ENCODE results near the gene IQGAP2.
A peak's percentile ranks its signal among the peaks of the same experiment; 100 is the strongest.

IQGAP2 gene

DNA sequence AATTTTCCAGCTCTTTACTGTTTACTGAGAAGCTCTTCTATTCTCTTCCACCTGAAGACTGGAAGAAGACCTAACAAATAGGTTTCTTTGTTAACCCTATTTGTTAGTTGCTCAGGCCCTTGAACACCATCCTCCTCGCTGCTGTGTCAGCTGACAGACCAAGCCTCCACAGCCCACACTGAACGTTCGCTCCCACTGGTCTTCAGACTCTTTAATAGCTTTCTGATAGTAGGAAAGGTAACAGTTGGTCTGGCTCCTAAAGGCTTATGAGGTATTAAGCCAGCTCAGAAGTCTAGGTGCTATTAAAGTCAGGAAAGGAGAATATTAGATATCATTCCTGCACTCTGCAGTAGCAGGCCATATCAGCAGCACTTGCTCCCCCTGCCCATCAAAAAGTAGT is 289.6 kb downstream of the IQGAP2 start:
- no peak for DNase-seq

DNA sequence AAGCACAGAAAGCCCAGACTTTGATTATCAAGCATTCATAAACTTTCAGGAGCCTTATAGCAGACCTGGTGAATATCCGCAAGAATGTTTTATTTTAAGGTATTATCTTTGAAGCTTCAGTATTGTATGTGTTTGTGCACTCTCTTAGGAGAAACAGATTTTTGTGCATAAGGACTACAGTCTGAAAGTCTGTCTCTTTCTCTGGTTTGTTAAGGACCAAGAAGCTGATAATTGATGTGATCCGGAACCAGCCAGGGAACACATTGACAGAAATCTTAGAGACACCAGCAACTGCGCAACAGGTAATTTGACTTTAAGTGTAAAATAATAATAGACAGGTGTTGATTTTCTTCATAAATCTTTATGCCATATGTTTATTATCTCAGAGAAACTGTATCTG is 290.1 kb downstream of the IQGAP2 start:
- DNase-seq = no peak

DNA sequence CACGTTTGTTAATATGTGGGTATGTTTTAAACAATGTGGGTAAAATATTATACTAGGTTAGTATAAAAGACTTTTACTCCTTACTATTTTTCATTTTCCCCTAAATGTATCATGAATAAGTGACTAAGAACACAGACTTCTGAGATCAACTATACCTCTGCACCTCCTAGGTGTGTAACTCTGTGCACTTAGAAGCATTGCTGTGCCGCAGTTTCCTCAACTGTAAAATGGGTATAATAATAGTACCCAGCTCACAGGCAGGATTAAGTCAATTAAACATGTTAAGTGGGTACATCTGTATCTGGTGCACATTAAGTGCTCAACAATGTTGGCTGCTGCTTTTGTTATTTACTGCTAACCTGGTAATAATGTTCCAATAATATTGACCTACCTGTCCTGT is 291.2 kb downstream of the IQGAP2 start:
- no peak for DNase-seq

DNA sequence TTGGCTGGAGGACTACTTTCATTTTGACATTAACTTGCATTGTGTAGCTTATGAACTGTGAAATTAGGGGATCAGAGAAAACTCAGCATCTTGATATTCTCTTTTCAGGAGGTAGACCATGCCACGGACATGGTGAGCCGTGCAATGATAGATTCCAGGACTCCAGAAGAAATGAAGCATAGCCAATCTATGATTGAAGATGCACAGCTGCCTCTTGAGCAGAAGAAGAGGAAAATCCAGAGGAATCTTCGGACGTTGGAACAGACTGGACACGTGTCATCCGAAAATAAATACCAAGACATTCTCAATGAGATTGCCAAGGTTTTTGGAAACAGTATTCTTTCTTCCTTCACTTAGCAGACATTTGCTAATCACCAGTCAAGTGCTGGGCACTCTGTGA is 292.3 kb downstream of the IQGAP2 start:
- DNase-seq = no peak

DNA sequence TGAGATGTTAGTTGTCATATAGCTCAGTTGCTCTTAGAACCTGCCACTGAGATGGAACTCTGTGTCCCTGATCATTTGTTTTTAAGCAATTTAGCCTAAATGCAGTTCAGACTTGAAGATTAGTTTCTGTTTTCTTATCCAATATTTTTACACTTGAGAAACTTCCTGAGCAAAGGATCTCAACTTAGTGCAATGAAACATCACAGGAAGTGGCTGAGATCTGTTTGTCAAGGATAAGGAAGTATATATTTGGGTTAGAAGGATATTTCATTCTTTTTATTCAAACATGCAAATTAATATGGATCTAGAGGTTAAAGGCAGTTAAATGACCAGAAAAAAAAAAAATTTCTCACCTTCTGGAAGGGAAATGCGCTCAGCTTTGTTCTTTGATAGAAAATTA is 293.2 kb downstream of the IQGAP2 start:
- DNase-seq = no peak

DNA sequence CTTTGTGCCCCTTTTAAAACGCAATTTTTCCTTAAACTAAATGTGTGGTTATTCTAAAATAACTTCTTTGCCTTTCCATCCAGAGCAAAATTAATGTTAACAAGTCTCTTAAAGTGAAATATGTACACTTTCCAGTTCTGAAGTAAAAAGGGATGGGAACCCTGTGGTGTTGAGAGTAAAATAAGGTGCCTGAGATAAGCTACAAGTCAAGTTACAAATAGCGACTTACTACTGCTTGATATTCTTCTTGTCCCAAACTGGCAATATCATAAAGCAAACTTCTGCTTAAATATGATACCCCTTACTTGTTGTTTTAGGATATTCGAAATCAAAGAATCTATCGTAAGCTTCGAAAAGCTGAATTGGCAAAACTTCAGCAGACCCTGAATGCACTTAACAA is 294.6 kb downstream of the IQGAP2 start:
- DNase-seq = no peak

DNA sequence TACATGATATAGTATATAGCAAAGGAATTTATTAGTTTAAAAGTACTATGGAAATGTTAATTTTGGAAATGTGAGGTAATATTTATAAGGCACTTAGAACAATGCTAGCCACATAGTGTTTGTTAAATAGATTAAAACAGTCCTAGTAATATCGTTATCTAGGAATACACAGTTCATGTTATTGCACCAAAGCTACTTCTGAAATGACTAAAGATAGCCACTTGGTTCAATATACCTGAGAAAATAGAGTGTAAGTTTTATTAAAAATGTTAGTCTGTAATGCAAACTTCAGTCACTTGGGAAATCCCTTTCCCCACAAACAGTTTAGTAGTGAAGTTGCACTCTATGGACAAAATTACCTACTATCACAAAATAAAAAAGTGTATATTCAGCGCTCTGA is 297.5 kb downstream of the IQGAP2 start:
- DNase-seq = no peak

DNA sequence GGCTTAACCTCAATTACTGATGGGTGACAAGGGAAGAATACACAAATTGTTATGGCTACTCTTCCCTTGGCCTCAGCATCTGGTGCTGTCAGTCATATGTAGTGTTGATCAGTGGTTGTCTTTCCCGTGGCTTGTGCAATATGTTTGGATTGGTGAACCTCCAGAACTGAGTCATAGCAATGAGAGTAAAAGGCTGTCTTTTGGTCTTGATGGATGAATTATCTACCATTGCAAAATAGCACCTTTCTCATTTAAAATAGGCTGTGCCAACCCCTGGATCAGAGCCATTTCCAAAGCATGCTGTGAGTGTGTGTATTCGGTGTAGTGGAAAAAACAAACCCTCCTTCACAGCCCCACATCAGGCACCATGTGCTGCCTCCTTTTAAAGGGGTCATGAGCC is 298.2 kb downstream of the IQGAP2 start:
- no peak for DNase-seq

DNA sequence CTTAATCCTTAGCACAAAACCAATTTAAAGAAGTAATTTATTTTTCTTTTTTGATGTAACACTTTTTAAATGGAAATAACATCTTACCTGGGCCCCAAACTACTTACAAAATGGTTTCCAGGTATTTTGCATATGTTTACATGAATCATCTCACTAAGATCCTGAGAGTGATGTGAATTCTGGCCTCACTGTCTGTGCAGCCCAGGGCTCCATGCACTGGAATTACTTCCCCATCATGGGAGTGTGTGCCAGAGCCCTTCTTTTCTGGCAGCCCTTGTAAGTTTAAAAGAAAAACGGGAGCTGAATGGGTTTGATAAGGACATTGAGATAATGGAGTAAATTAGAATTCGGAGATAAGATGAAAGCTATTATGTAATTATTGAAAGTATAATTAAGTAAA is 300.6 kb downstream of the IQGAP2 start:
- DNase-seq = no peak

DNA sequence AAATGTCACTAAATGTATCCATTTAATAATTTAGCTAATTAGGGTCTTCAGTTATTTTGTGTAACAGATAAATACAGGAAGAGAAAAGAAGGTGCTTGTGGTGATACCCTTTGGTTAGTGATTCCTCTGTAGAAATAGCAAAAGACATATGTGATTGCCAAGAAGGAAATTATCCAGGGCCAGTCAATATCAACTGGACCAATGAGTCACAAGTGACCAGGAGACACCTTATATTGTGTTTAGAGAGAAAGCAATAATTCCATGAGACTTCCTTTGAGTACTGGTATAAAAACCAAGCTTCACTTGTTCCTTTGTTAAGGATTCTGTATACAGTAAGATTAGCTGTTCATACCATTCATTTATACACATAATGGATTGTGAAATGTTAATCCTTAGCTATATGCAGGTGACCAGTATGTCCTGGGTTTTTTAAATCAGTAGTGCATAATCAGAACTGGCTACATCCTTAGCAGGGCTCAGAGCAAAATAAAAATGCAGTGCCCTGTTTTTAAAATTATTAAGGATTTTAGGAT is 301.1 kb downstream of the IQGAP2 start:
- DNase-seq = no peak

DNA sequence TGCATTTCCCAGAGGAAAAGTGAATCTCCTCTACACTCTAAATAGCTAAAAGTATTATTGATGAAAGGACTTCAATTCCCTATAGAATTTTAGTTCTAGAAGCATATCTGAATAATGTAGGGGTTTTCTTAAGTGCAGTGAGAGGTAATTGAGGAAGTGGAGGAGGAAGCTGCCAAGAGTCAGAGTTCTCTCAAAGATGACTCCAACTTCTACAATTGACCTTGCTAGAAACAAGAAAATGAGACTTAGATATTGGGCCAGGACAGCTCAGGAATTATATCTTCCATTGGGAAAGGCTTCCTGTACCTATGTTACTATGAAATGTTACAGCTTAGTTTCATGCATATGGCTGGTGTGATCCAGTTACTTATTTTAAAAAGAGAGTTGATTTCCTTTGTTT is 302.5 kb downstream of the IQGAP2 start:
- DNase-seq = no peak

DNA sequence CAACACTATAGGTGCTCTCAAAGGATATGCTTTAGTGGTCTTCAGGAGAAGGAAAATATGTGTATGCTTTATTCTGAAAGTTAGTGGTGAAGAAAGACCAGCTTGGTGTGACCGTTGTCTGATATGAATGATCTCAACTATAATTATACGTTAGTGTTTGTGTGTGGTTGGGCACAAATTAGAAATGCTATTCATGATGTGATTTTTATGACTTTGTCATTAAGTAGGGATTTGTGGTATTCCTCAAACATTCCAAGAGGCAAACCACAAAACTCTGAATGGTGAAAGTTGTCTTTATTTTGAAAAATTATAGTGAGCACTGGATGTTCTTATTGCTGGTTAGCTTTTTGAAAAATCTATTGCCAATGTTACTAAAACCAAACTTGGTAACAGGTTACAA is 306.7 kb downstream of the IQGAP2 start:
- DNase-seq = no peak

DNA sequence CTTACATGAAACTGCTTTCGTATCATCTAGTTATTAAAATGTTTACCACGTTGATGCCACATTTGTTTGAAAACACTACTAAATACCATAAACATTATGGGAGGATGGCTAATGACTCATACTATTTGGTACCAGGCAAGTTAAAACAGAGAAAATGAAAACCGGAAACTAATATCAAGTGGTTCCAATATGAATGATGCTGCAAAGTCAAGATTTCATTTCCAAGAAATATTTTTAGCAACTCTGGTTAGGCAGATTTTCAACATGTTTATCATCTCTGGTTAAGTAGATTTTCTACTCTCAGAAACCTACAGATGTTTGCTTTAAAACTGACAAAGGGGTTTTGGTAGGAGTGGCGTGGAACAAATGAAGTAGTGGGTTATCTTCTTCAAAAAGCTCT is 307.9 kb downstream of the IQGAP2 start:
- no peak for DNase-seq

DNA sequence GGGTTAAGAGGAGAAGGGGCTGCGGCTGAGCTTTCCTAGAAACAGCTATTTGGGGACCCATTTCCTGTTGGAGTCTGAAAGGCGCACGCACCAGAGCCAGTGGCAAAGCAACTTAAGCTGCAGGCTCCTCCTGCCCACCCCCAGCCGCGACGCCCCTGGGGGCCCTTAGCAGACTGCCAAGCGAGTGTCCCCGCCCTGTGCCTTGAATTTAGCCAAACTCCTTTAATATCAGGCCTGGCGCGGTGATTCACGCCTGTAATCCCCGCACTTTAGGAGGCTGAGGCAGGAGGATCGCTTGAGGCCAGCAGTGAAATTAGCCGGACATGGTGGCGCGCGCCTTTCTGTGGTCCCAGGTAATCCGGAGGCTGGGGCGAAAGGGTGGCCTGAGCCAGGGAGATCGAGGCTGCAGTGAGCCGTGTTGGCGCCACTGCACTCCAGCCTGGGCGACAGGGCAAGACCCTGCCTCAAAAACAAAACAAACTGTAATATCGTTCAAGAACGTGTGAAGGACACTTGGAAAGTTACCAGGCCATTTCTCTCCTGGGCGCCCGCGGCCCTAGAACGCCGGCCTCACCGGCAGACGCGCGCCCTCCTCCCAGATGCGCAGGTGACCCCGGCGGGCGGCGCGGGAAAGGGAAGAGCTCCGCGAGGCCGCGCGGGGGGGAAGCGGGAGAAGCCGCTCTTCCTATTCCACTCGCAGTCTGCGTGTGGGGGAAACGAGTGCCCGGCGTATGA is 311.8 kb downstream of the IQGAP2 start:
- DNase-seq = peak in 1 of 6 experiments; percentile 12

DNA sequence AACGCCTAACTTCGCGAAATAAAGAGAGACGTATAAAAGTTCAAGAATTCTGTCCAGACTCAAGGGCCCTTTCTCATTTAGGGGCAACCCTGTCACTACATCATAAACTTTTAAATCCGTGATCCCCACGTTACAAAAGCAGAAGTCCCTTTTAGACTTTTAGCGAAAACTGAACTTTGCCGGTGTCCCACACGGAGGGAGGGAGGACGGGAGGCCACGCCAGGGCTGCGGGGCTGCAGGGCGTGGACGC is 312.3 kb downstream of the IQGAP2 start:
- DNase-seq = peak in 1 of 6 experiments; percentile 10

DNA sequence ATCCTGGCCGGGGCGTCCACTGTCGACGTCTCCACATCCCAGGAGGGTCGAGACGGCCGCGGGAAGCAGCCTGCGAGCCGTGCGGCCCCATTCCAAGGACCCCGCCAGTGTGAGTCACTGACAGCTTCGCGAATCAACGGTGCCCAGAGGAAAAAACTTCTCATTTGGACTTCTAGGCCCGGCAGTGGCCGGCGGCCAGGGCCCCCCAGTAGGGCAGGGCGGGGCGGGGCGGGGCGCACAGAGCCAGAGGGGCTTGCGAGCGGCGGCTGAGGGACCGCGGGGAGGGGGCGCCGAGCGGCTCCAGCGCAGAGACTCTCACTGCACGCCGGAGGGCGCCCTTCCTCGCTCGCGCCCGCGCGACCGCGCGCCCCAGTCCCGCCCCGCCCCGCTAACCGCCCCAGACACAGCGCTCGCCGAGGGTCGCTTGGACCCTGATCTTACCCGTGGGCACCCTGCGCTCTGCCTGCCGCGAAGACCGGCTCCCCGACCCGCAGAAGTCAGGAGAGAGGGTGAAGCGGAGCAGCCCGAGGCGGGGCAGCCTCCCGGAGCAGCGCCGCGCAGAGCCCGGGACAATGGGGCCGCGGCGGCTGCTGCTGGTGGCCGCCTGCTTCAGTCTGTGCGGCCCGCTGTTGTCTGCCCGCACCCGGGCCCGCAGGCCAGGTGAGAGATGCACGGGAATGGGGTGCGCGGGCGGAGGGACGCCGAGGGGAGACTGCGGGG is 312.8 kb downstream of the IQGAP2 start, which contains the start of gene F2R:
Gene F2R, plus strand, starts transcription at position 391 of the 720 bp plus-strand sequence. Its CDS starts 182 bp downstream, at position 573.
- DNase-seq = peak in 4 of 6 experiments; percentile 3 to 32 (median 12)

DNA sequence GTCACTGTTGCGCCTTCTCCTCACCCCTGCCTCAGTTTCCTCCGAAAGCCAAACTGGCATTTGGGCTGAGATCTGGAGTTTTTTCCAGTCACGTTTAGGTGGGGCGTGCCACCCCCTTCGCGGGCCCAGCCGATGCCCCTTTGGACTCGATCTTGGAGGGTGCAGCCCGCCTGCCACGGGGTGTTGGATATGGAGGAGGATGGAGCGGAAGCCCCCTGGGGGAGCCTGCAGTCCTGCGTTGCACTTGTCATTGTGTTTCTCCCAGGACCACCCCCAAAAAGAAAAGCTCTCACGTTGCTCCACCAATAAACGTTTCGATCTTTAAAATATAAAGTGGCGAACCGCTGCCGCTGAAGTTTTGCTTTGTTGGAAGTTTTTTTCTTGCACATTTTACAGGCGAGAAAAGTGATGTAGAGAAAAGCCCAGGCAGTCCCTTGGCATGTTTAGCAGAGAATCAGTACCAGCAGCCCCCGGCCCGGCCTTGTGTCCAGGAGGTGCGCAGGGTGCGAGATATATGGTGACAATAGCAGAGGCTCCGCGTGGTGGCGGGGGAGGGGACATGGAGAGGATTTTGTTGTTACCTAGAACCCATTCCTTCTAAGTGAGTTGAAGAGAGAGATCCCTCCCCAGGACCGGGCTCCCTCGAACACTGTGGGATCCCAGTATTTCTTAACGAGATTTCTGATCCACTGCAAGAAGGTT is 313.5 kb downstream of the IQGAP2 start:
- peak in 1 of 6 experiments; percentile 13 for DNase-seq

DNA sequence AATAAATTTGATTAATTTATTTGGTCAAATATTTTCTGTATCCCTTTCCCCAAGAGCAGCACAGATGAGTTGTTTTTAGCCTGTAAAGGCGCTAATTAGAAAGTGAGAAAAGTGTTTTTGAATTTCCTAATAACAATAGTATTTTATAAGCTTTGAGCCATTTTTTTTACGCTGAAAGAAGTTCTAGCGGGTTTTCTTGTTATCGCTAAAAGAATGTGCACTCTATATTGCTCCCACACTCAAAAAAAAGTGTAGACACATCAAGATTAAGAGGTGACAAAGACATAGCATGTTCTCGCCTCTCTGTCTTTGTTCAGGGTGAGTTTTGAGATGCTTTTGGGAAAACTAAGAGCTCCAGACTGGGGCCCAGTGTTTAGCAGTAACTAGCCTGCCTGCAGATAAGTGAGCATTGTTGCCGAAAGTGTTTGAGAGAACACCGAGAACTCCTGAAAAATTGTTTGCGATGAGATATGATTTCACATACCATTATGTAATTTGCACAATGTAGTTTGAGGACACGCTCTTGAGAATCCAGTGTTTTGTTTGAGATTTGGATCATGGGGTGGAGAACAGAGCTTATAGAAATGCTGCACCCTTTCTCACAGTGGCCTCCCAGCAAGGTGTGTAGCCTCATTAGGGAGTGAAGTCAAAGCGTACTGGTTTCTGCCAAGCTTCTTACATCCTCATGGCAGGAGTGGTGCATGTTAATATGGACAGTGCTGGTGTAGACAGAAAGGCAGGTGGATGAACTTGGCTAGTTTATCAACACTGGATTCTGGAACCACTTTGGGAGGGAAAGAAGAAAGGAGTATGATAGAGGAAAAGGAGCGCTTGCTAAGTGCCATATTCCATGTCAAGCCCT is 314.4 kb downstream of the IQGAP2 start:
- DNase-seq = no peak

DNA sequence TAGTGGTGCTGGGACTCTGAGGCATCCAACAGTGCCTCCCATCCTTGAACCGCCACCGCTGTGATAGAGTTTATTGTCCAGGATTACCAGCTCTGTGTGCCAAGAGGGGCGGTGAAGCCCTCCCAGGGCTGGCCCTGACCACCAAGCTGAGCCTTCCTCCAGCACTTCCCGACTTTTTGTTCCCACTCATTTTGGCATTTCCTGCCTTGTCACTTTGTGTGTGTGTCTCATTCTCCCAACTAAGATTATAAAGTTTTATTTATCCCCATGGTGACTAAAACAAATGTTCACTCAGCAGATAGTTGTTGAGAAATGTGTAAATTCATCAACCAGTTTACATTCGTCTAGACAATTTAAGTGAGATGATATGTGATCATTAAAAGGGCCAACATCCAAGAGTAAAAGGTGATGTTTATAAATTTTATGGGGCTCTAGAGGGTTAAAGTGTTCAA is 315.3 kb downstream of the IQGAP2 start:
- no peak for DNase-seq

DNA sequence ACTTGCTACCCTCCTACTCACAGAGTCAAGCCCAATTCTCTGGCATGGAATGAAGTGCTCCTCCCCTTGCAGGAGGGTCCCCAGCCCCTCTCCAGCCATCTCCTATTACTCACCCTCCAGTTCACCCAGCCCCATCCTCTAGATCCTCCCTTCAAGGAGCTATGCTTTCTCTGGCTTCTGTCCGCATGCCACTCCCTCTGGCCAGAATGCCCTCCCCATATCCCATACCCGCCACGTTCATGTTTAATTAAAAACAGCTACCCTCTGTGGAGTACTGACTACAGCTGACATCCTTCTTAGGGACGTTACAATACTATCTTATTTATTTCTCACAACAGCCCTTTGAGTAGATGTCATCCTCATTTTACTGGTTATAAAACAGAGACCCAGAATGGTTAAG is 315.8 kb downstream of the IQGAP2 start:
- DNase-seq = no peak

DNA sequence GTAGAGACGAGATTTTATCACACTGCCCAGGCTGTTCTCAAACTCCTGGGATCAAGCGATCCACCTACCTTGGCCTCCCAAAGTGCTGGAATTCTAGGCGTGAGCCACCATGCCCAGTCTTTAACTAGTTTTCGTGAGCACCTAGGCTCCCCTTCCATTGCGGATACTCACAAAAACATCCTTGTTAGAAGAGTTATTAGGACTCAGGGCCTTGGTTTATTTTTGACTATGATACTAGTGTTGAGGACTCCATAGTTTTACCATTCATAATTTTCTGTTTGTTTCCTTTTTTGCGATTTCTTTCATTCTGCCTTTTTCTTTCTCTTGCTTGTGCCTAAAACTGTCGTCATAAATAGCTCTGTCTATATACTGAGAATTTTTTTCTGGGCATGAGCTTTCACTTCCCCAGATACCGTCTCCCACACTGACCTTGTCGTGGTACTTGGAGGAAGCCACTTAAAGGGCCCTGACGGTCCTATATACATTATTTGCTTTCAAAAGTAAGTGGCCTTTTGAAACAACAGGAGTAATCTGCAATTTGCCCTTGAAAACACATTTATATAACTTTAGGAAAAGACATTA is 318.0 kb downstream of the IQGAP2 start:
- no peak for DNase-seq

DNA sequence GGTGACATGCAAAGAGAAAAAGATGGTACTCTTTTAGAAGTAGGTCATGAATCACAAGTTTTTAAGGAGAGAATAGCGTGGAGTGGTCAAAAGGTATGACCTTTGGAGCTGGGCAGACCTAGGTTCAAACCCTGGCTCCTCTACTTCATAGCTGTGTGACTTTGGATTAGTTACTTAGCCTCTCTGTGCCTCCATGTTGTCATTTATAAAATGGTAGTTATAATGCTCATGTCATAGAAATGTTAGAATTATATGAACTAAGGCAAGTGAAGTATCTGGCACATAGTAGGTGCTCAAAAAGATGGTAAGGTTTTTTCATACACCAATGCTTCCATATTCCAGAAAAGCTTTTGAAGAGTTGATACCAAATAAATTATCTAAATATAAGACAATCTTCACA is 320.2 kb downstream of the IQGAP2 start:
- no peak for DNase-seq

Measured in stimulated activated naive CD4-positive, alpha-beta T cell (primary cell).